ENCODE data around the gene MCOLN3.
"Not testable (repeated sequence)": the region's sequence is repeated elsewhere in the genome, so short reads cannot be mapped to it uniquely, and the experiment has no call there.

MCOLN3 gene

DNA sequence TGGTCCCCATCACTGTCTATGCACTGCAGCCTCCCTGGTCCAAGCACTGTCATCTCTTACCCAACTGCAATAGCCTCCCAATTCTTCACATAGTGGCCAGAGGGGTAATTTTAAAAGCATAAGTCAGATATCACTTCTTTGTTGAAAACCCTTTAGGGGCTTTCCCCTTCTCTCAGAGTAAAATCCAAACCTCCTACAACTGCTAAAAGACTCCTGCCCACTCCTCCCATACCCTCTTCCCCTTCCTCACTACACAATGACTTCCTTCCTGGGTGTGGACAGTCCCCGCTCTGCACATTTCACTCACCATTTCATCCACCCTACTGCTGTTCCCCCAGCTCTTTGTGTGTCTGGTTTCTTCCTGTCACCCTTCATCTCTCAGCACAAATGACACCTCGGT is 59.7 kb downstream of the MCOLN3 start:
- Histone ChIP-seq H3K36me3 (no peaks in the 10 kb centered on the region), H3K4me3 (ENCODE audit: low read depth, low read length) (no peak overlapping the region), H3K9me3 (no peaks in the 10 kb centered on the region), H3K27me3 (no peaks in the 10 kb centered on the region), H3K4me1 (no peaks in the 10 kb centered on the region)
- TF ChIP-seq CTCF (IDR thresholded peaks at IDR 0.05; ENCODE audit: low read depth, low read length) = no peak
- DNase-seq = no peak

DNA sequence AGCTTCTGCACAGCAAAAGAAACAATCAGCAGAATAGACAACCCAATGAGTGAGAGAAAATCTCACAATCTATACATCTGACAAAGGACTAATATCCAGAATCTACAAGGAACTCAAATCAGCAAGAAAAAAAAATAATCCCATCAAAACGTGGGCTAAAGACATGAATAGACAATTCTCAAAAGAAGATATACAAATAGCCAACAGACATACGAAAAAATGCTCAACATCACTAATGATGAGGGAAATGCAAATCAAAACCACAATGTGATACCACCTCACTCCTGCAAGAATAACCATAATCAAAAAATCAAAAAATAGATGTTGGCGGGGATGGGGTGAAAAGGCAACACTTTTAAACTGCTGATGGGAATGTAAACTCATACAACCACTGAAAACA is 61.7 kb downstream of the MCOLN3 start:
- H3K9me3 ChIP-seq; H3K4me3 ChIP-seq (ENCODE audit: low read depth, low read length); H3K4me1 ChIP-seq; DNase-seq; H3K36me3 ChIP-seq; H3K27me3 ChIP-seq: not testable (repeated sequence)

GRCh38 chr1:84985365-84985764 is 62.9 kb downstream of the MCOLN3 start:
- no peaks in the 10 kb centered on the region for H3K4me1 ChIP-seq
- no peak for DNase-seq

GRCh38 chr1:84982395-84982794 is 65.9 kb downstream of the MCOLN3 start:
- no peak overlapping the region for H3K4me3 ChIP-seq (ENCODE audit: low read depth, low read length)
- H3K4me1 ChIP-seq = no peaks in the 10 kb centered on the region
- no peaks in the 10 kb centered on the region for H3K36me3 ChIP-seq
- no peak for TF ChIP-seq CTCF (IDR thresholded peaks at IDR 0.05; ENCODE audit: low read depth, low read length)
- DNase-seq = no peak
- no peaks in the 10 kb centered on the region for H3K27me3 ChIP-seq
- no peaks in the 10 kb centered on the region for H3K9me3 ChIP-seq

More at GRCh38 chr1:84985365-84985764, 62.9 kb downstream of the MCOLN3 start:
- TF ChIP-seq CTCF (IDR thresholded peaks at IDR 0.05; ENCODE audit: low read depth, low read length) = no peak
- no peaks in the 10 kb centered on the region for H3K27me3 ChIP-seq
- H3K36me3 ChIP-seq = no peaks in the 10 kb centered on the region
- no peaks in the 10 kb centered on the region for H3K9me3 ChIP-seq
- H3K4me3 ChIP-seq (ENCODE audit: low read depth, low read length) = no peak overlapping the region

- Histone ChIP-seq H3K4me1 (no peaks in the 10 kb centered on the region), H3K27me3 (no peaks in the 10 kb centered on the region), H3K36me3 (no peaks in the 10 kb centered on the region), H3K9me3 (no peaks in the 10 kb centered on the region), H3K4me3 (ENCODE audit: low read depth, low read length) (no peak overlapping the region)
- TF ChIP-seq CTCF (IDR thresholded peaks at IDR 0.05; ENCODE audit: low read depth, low read length) = no peak
- DNase-seq = no peak
Observed at GRCh38 chr1:84975035-84975434, 73.3 kb downstream of the MCOLN3 start.

- no peak overlapping the region for H3K4me3 ChIP-seq (ENCODE audit: low read depth, low read length)
- no peak for TF ChIP-seq CTCF (IDR thresholded peaks at IDR 0.05; ENCODE audit: low read depth, low read length)
- no peak for DNase-seq
Observed at GRCh38 chr1:84973498-84974334, 74.6 kb downstream of the MCOLN3 start.

More at GRCh38 chr1:84973498-84974334, 74.6 kb downstream of the MCOLN3 start:
- Histone ChIP-seq H3K36me3 (no peaks in the 10 kb centered on the region), H3K9me3 (no peaks in the 10 kb centered on the region), H3K27me3 (no peaks in the 10 kb centered on the region), H3K4me1 (no peaks in the 10 kb centered on the region)

All from BE2C (cell line).